Measurements from ENCODE around the gene TMEM245.

Gene TMEM245

GRCh38 chr9:109119439-109120203, at the start of gene TMEM245:
Gene TMEM245 (minus strand): TSS chr9:109119947. CDS start chr9:109119913, 34 bp downstream.
- DNase-seq: peak; percentile 99

- no peak for DNase-seq
These were observed 48.4 kb upstream of the TMEM245 start for GRCh38 chr9:109168170-109168569.

- no peak for DNase-seq
These were observed 48.0 kb upstream of the TMEM245 start for GRCh38 chr9:109167716-109168115.

- DNase-seq: peak; percentile 57
These were observed 47.2 kb upstream of the TMEM245 start, which contains the start of gene FRRS1L for GRCh38 chr9:109166771-109167601. Gene FRRS1L (minus strand): TSS chr9:109167249. CDS start chr9:109167138, 111 bp downstream.

GRCh38 chr9:109166171-109166770, 46.5 kb upstream of the TMEM245 start:
- DNase-seq: no peak

GRCh38 chr9:109164042-109164441, 44.3 kb upstream of the TMEM245 start:
- no peak for DNase-seq

- DNase-seq: no peak
These were observed 43.4 kb upstream of the TMEM245 start for GRCh38 chr9:109163194-109163593.

GRCh38 chr9:109162677-109163076, 42.9 kb upstream of the TMEM245 start:
- DNase-seq: no peak

GRCh38 chr9:109161471-109161870, 41.7 kb upstream of the TMEM245 start:
- no peak for DNase-seq

GRCh38 chr9:109159583-109159982, 39.8 kb upstream of the TMEM245 start:
- DNase-seq: no peak

- DNase-seq: no peak
These were observed 38.9 kb upstream of the TMEM245 start for GRCh38 chr9:109158651-109159050.

GRCh38 chr9:109156708-109157107, 37.0 kb upstream of the TMEM245 start:
- DNase-seq: no peak

GRCh38 chr9:109150925-109151545, 31.3 kb upstream of the TMEM245 start:
- DNase-seq: no peak

- no peak for DNase-seq
These were observed 30.0 kb upstream of the TMEM245 start for GRCh38 chr9:109149722-109150121.

- no peak for DNase-seq
These were observed 29.3 kb upstream of the TMEM245 start for GRCh38 chr9:109149089-109149488.

- DNase-seq: no peak
These were observed 25.3 kb upstream of the TMEM245 start for GRCh38 chr9:109145051-109145450.

- peak; percentile 71 for DNase-seq
These were observed 24.3 kb upstream of the TMEM245 start for GRCh38 chr9:109143881-109144562.

GRCh38 chr9:109141375-109141774, 21.6 kb upstream of the TMEM245 start:
- DNase-seq: no peak

GRCh38 chr9:109139851-109140250, 20.1 kb upstream of the TMEM245 start:
- peak; percentile 67 for DNase-seq

- no peak for DNase-seq
These were observed 18.7 kb upstream of the TMEM245 start for GRCh38 chr9:109138421-109138820.

- no peak for DNase-seq
These were observed 14.4 kb upstream of the TMEM245 start for GRCh38 chr9:109134167-109134578.

- no peak for DNase-seq
These were observed 13.8 kb upstream of the TMEM245 start for GRCh38 chr9:109133533-109133932.

All from islet precursor cell (in vitro differentiated cells).